COLO668 (cell line): ENCODE results near the gene QPCT.

Source experiments
- DNase-seq: peaks from one replicate; lab custom pipeline; 2025; ENCODE audit not compliant: unreplicated experiment; lab: John Stamatoyannopoulos, UW

Gene QPCT

DNA sequence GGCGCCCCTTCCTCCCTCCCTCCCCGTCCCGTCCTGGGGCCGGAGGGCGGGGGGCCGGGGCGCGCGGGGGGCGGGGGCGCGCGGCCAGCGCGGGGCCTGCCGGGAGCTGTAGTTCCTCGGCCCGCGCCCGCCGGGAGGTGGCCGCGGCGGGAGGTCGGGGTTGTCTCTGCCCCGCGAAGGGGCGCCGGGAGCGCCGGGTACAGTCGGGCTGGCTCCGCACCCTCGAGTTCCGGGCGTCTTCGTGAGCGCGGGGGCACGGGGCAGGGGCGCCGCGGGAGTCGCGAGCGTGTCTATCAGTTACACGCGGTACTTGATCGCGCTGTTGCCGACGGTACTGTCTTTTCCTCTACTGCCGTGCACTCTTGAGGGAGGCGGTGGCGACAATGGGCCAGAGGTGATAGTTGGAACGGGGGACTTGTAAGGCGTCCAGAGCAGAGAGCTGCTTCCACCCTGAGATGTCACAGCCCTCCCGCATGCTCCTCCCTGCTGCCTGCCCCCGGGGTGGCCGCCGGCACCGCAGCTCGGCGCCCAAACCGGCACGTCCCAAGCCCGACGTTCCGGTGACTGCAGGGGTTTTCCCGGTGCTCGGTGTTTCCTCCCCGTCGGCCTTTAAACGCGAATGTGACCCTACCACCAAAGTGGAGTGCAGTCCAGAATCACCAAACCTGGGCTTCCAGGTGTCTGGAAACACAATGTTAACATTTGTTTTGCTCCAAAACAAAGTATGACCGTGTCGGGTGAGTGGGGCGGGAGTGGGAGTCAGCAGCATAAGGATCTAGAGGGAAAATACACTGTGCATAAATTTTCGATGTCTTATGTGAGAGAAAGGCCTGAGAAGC is 19.4 kb upstream of the QPCT start, which contains the start of gene PRKD3:
PRKD3 (minus strand) TSS at position 48 of the 839 bp plus-strand sequence. CDS start 8,309 bp downstream, outside the sequence.
- DNase-seq, result peak; percentile 76

GRCh38 chr2:37325625-37326071 is 18.8 kb upstream of the QPCT start:
- no peak for DNase-seq

DNA sequence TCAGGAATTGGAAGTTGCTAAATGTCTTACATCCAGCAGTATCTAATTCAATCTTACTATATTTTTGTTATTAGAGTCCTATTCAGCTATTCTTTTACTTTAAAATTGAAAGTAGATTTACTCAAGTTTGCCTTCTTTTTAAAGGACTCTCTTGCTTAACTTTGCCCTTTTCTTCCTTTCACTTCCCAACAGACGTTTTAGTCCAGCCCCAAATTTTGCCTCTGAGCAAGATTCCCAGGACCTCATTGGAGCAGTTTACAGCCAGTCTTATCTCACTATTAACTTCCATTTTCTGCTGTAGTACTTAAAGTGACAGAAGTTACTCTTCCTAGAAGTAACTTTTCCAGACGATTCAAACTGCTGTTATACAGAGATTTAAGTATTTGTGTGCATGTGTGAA is 18.1 kb upstream of the QPCT start:
- DNase-seq, result no peak

DNA sequence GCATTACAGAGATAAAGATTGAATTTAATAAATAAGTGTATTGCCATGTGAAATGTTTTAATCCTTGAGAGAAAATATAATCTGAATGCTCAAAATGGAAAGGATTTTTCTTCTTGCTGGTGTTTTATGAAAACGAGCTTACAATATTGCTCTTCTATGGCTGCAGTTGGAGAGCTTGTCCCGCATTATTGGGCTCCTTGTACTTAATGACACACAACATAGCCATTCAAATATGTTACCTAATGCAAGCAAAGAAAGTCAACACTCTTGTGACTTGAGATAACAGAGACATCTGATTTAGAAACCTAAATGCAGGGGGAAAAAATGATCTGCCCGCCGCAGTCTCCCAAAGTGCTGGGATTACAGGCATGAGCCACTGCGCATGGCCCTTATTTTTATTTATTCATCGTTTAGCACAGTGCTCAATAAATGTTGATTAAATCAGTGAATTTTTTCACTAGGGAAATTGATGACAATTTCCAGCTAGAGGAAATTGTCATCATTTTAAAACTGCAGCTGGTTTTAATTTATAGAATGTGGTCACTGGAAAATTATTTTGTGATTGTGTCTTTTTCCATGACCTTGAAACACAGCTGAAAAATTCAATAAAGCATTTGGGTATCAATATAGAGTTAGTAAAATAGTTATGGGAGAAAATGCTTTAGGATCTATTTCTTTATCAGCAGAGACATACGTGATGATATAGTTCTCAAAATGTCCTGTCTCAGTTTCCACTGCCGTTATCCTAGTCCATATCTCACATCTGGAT is 17.4 kb upstream of the QPCT start:
- no peak for DNase-seq

DNA sequence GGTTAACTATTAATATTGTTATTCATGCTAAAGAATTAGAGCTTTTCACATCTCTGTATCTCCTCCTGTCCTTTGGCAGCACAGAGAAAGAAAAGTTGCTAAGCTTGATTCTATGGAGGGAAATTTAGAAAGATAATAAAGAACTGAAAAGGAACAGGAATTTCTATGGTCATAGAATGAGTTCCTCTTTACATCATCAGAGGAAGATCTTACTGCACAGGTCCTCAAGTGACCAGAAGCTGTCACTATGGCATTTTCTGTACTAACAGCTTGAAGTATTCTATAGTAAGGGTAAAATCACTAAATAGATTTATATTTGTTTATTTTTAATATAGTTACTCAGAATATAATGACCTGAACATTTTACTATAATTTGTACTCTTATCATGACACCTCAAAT is 13.7 kb upstream of the QPCT start:
- DNase-seq, result no peak

- no peak for DNase-seq
These were observed 11.9 kb upstream of the QPCT start for GRCh38 chr2:37332560-37332959.

DNA sequence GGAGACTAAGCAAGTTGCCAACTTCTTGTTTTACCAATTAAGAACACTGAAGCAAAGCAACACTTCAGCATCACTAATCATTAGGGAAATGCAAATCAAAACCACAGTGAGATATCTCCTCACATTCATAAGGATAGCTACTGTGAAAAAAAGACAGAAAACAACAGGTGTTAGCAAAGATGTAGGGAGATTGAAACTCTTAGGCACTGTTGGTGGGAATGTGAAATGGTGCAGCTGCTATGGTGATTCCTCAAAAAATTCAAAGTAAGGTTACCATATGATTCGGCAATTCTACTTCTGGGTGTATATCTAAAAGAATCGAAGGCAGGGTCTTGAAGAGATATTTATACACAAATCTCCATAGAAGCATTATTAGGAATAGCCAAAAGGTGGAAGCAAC is 11.2 kb upstream of the QPCT start:
- DNase-seq, result no peak

GRCh38 chr2:37335604-37336003 is 8.8 kb upstream of the QPCT start:
- DNase-seq, result no peak

DNA sequence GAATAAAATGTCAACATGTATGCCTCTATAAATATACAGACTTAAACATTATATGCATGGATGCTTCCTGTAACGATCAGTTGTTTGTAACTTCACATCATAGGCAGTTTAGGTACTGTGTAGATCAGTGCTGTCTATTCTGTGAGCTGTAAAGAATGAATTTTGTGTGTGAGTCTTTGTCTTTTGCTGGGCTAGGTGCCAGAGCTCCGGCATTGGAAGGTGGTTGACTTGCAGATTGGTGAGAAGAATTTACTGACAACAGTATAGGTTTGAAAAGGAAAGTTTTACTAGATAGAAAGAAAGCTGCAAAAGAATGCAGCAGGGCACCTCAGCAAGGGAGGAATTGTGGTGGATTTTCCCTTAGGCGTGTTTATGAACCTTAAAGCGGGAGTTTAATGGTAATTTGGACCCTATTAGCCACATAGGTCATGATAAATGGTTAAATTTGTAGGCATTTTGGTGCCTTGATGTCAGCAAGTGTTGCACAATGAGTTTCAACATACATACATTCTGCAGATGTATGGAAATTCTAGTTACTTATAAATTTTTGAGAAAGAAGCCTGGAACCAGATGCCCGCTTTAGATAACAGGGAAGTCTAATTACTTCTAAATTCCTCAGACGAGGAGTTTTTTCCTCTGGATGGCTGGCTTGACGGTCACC is 6.7 kb upstream of the QPCT start:
- no peak for DNase-seq

- DNase-seq, result no peak
These were observed 5.5 kb upstream of the QPCT start for GRCh38 chr2:37338933-37339332.

DNA sequence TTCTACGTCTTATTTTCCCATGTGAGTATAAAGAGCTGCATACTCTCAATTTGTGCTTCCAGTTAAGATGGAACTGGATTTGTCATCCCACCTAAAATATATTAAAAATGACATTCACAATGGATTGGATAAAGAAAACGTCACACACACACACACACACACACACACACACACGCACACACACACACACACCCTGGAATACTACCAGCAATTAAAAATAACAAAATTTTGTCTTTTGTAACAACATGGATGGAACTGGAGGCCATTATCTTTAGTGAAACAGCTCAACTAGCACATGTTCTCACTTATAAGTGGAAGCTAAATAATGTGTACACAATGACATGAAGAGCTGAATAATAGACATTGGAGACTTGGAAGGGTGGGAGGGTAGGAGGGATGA is 3.8 kb upstream of the QPCT start:
- DNase-seq, result no peak

DNA sequence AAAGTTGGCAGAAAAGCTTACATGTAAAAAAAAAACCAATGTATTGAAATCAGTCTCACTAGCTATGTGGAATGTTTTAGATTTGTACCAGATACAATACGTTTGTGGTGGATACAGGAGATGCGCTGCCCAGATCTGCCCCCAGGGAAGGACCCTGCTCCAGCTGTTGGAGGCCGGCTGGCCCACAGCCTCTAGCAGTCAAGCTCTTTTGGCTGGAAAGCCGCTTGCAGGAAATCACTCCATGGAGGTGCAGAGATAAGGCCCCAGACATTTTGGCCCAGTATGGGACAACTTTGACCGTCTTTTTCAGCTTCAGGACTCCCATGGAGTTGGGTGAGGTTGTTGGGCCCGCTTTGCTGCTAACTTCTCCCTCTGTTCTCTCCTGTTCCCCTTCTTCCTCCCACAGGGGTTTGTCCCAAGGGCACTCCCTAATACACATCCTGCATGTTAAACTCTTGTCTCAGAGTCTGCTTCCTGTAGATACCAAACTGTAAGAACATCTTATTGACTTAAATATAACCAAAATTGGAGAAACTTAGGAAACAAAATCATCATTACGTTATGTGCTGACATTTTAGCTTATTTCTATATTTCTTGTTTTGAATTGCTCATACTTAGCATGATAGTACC is 1.7 kb upstream of the QPCT start:
- DNase-seq, result no peak

- peak; percentile 15 for DNase-seq
These were observed 644 bp upstream of the QPCT start for GRCh38 chr2:37343537-37344434.

DNA sequence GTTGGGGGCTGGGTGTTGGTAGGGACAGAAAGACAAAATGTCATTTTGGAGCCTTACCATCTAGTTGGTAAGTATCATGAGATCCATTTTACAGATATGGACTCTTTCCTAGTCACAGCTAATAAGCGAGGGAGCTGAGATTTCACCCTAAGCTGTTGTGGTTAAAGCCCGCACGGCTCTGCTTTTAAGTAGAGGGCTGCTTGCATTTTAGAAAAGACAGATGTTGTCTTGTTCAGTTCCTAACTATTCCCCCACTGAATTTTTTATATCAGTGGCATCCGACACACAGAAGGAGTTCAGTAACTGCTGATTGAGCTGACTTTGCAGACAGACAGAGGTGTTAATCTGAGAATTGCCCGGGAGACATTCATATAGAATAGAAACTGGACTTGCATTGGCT is 3.7 kb downstream of the QPCT start:
- DNase-seq, result no peak

- peak; percentile 71 for DNase-seq
These were observed 4.9 kb downstream of the QPCT start for GRCh38 chr2:37349231-37349860.

GRCh38 chr2:37350034-37350433 is 5.6 kb downstream of the QPCT start:
- DNase-seq, result peak; percentile 93

DNA sequence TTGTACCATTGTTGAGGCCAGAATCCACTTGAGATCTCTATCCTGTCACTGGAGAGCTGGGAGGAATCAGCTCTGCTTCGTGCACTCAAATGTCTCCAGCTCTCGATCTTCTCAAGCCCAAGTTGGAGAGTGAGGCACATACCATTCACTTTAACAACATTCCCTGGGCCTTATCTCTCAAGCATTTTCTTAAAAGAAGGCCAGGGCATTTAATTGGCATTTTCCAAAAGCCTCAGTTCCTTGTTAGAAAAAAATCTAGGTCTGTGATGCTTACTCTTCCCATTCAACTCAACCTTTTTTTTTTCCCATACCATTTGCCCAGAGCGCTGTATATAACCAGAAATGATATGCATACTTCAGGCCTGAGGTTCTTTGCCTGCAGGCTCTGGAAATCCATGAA is 10.1 kb downstream of the QPCT start:
- DNase-seq, result no peak

DNA sequence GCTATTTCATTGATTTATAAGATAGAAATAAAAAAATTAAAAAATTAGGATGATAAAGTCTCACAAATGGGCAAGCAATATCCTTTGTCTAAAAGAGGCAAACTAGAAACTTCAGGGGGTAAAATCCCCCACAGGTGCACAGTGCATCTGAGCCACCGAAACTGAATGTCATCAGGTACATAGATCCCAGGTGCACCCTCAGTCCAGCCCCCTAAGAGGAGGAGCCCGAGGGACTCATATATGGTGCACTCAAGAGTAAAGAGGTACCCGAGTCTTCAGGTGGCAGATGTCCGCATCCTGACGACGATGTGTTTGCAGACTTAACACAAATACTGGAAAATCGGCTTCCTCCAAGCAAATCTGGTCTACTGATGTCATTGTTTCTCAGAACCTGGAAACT is 11.3 kb downstream of the QPCT start:
- DNase-seq, result no peak

- DNase-seq, result no peak
These were observed 11.9 kb downstream of the QPCT start for GRCh38 chr2:37356299-37356698.

- DNase-seq, result no peak
These were observed 12.6 kb downstream of the QPCT start for GRCh38 chr2:37357069-37357468.
